SK-MEL-5 (cell line): ENCODE measurements around the gene SOBP. TPM values are rescaled to one million over a fixed set of nuclear protein-coding genes. Genes with fewer than 3 reads are reported as not detected.
A peak's percentile ranks its signal among the peaks of the same experiment; 100 is the strongest.
"Not testable (repeated sequence)": the region's sequence is repeated elsewhere in the genome, so short reads cannot be mapped to it uniquely, and the experiment has no call there.

ENCODE experiments used
- DNase-seq: peaks from one replicate; pipeline ENCODE4 v3.0.0-alpha.2; 2016; ENCODE audit warnings: low read depth, low spot score
- in situ Hi-C: cut with HindIII; loops from 2 replicates; pipeline ENCODE4 v1.10.0; 2016; ENCODE audit warnings: low sequenced_read_pairs, high pct_unique_total_duplicates, low pct_unique_long_range_greater_than_20kb
- total RNA-seq: library from RNA; depleted of rRNA; stranded (reverse); fragments of >200 nt; shearing (Covaris generic); gene quantifications from 2 replicates; pipeline ENCODE4 v1.2.3, GENCODE V29; 2014

SOBP gene
- total RNA-seq, 1 experiment from 2014 or later, result 2.4 TPM

DNA sequence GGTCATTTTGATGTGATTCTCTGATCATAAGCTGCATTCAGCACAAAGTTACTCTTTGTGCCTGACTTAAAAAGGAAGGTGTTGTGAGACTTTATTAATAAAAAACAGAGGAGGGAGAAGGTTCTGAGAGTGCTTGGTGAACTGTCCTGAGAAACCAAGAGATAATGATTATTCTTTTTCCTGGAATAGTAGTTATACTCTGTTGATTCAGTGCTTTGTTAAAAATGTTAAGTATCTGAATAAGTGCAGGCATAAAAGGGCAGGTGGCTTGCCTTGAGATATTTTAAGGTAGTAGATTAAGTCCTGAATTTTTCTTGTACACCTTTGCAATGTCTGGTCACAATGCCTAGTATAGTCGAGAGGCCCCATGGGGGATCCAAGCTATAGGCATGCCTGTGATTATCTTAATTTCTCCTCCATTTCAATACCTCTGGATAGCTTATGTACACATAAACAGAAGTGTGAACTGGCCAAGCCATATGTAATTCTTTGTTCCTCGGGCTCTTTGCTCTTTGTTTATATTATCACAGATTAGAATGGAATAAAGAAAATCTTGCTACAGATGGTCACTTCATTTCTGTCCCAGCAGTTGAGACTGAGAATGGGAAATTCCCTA is 50.0 kb downstream of the SOBP start:
- no peak for DNase-seq
- in situ Hi-C loops, result no loop called here

DNA sequence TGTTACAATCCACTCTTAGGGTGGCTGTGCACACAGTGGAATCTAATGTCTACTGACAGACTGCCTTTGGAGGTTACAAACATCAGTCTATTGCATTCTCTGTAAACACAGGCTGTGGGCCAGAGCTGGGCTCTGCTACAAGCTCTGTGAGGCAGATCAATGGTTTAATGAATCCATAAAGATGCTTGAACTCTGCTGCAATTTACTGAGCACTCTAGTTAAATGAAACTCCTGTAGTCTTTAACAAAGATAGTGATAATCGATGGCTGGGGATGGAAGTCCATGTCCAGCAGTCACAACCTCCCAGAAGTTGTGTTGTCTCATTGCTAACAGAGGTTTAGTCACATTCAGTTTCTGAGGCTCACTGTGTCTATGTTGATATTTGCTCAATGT is 50.5 kb downstream of the SOBP start:
- DNase-seq, result no peak
- in situ Hi-C loops, result no loop called here

- DNase-seq, result no peak
- in situ Hi-C loops, result no loop called here
These were observed 52.3 kb downstream of the SOBP start for GRCh38 chr6:107542192-107542668.

DNA sequence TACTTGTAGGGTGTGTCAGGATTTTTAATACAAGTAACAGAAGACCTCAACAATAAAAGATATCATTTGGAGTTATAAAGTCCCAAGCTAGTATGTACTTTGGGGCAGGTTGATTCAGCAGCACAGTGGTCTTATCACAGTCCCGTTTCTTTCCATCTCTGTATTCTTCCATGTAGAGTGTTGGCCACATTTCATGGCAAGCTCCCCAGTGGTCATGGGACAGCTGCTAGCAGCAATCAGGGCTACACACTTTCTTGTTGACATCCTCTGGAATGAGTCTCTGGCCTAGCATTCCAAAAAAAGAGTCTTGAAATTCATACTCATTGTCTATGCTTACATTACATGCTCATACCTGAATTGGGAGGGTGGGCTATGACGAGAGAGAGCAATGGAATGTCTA is 53.2 kb downstream of the SOBP start:
- in situ Hi-C loops, result no loop called here
- DNase-seq, result no peak

DNA sequence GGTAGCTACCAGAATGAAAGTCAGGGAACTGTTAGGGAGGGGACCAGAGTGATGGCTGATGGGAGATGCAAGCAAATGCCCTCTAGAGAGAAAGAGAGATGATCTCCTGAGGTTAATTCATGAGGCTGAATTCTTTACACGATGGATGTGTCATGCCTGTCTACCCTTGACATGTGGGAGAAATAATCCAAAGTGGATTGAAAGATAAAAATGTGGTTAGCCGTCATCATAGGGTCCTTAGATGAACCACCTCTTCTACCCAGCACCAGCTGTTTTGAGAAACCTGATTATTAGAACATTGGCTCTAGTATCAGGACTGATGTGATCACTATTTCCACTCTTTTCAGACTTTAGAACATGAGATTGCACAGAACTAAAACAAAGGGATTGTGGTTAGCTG is 53.6 kb downstream of the SOBP start:
- in situ Hi-C loops, result no loop called here
- DNase-seq, result no peak

- in situ Hi-C loops, result no loop called here
These were observed 55.8 kb downstream of the SOBP start for GRCh38 chr6:107545763-107546162.

GRCh38 chr6:107546691-107547450 is 57.0 kb downstream of the SOBP start:
- in situ Hi-C loops, result no loop called here
- DNase-seq, result no peak

More at GRCh38 chr6:107545763-107546162, 55.8 kb downstream of the SOBP start:
- DNase-seq, result no peak

DNA sequence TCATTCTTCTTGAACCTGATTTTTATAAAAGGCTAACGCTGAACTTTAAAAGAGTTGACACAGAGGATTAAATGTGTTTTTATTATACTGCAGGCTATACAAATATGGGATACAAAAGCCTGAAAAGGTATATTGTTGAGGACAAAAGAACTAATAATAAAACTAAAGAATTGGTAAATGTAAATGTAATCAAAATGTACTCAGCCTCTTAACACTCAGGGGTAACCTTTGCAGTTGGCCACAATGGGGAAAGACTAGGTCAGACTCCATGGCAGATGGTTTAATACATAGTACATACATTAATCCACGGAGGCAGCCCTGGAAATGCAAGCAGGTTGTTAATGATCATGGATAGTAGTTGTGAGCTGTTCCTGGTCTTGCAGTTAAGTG is 57.5 kb downstream of the SOBP start:
- in situ Hi-C loops, result no loop called here
- no peak for DNase-seq

DNA sequence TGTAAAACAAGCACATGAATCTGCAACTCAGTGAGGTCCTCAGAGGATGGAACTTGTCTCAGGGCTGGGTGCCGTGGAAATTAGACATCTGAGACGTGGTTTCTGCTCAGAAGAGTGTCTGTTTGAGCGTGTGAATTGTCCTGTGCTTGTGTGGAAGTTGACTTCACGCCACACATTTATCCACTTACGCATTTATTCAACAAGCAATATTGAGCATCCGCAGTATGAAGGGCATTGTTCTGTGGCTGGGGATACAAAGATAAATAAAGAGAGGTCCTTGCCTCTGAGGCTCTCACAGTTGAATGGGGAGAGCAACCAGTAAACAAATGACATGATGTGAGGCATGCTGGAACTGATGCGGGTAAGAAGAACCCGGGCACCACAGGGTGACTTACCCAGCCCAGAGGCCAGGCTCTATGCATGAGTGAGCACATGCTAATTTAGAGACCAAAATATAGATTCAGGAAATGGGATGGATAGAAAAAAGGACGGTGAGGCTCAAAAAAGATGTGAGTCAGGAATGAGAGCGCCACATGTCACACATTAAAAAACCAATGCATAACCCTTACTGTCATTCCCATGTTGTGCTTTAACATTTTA is 60.4 kb downstream of the SOBP start:
- DNase-seq, result no peak
- in situ Hi-C loops, result no loop called here

DNA sequence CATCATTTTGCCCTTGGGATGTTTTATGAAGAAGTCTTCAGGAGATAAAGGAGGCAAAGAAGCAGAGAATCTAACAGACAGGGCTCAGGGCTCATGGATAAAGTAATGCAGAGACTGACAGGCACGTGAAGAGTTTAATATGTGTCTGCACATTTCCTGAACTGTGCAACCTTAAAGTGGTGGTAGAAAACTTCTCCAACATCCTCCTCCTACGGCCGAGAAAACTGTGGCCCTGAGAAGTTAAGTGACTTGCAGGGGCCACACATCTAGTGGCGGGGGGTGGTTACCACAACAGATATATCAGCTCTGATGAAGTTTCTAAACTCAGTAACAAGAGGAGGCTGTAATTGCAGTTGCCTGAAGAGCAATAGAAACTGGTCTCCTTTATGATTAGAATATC is 61.0 kb downstream of the SOBP start:
- in situ Hi-C loops, result no loop called here
- no peak for DNase-seq

GRCh38 chr6:107553121-107553520 is 63.2 kb downstream of the SOBP start:
- DNase-seq, in situ Hi-C loops: not testable (repeated sequence)

DNA sequence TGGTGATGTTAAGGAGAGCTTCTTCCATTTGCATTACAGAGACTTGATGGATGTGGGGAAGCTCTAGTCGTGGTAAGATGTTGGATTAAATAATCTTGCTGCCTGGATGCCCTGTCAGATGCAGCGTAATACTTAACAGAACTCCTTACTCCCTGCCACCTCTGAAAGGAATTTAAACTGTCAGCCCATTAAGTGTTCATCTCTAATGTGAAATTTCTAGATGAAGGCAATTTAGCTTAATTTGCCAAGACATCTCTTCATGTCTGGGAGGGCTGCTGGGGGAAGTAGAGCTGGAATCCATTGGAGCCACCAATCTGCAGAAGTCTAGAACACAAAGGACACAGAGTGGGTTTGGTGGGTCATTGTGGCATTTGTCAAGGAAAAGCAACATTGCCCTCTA is 64.4 kb downstream of the SOBP start:
- no peak for DNase-seq
- in situ Hi-C loops, result no loop called here

DNA sequence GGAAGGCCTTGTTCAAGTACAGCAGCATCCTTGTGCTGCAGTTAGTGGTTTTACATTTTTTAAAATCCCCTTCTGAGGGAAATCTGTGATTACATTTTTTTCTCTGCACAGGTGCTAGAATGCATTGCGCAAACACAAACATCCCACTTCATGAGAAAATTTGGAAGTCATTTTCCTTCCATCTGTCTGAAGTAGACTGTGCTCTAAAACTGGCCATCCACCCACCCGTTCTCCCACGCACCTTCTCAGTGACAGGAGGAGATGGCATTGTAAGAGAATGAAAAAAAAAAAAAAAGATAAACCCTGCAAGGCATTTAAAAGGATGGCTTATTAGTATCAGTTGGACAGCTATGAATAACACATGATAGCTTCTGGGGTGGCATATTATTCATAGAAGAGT is 65.0 kb downstream of the SOBP start:
- no peak for DNase-seq
- in situ Hi-C loops, result no loop called here

DNA sequence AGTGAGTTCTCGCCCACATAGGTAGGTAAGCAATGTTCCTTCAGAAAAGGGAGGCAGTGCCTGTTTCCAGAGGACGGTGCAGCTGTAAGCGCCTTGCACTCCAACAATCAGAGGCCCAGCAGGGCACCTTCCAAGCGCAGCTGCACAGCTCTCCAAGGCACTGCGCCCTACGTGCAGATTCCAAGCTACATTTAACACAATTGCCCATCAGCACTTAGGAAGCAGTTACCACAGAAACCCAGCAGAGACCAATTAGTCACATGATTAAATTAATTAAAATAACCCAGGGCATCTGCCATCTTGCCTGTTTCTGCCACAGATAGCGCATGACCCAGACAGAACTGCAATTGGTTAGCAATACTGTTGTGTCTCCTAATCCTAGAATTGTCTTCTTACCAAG is 65.5 kb downstream of the SOBP start:
- no peak for DNase-seq
- in situ Hi-C loops, result no loop called here

DNA sequence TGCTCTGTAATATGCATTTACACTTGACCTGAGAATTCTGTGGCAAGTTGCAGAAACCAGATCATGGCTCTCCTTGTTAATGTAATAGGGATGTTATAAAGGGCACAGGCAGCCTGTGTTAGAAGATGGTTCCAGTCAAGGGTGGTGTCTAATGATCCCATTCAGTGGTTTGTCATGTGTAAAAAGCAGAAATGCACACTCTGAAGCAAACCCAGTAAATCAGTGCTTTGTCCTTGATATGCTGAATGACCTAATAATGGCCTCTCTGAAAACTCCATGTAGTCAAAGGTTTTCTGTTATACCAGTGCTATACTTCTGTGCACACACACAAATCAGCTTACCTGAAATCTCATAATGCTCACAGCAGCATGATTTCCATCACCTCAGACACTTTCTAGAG is 66.2 kb downstream of the SOBP start:
- in situ Hi-C loops, result no loop called here

DNA sequence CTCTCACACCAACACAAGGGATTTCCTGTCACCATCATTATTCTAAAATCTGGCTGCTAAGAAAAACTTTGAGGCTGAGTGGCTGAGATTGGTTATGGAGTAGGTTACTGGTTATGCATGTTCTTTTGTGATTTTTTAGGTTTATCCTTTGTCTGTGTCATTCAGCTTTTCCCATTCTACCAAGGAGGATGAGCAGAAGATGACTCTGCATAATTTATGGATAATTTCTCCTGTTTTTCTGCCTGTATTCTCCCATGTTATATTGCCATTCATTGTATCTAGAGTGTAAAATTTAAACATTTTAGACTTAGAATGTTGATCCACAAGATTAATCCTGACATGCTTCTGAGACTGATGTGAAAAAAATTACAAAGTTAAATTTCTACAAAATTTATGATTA is 67.8 kb downstream of the SOBP start:
- in situ Hi-C loops, result no loop called here
- no peak for DNase-seq

More for the DNA sequence above, 66.2 kb downstream of the SOBP start:
- DNase-seq, result peak; percentile 21

DNA sequence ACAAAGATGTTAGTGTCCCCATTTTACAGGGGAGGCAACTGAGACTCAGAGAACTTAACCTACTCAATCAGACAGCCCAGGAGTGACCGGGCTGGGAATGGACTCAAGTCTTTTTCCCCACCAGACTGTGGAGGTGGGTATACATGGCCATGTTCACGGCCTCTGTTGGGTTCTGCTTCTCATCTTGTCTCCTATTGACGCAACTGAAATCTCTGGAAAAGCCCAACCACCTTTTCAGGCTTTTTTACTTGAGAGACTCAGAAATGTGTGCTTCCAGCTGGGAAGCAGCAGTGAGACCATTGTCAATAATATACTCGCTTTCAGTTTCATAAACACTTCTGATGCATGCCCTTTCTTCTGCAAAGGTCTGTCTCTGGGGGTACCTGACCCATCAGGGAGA is 70.7 kb downstream of the SOBP start:
- DNase-seq, result no peak
- in situ Hi-C loops, result no loop called here

- DNase-seq, result no peak
- in situ Hi-C loops, result no loop called here
These were observed 71.4 kb downstream of the SOBP start for GRCh38 chr6:107561306-107561705.
